ENCODE data around the gene ZNF507. TPM values are rescaled to one million over a fixed set of nuclear protein-coding genes. Genes with fewer than 3 reads are reported as not detected.

The ZNF507 gene
- total and polyA plus RNA-seq, 2 donors, result 8.0 to 8.3 TPM

DNA sequence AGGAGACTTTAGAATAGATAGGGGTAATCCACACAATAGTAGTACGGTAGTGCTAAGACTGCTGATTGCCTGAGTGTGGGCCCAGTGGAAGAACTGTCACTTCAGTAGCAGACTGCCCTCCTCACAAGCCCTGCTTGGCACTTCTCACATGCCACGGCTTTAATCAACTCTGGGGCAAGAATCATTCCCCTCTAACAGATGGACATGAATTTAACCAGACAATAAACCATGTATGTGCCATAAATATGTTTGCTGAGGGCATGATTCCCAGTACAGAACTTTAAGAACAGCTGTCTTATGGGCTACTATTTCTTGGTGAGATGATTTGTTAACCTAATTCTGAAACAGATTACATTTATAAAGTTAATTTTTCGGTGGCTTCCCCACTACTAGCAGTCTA, 82.1 kb downstream of the ZNF507 start:
- 97% methylated on average over 3 of the region's 3 CpGs for WGBS
- H3K9me3 ChIP-seq (ENCODE audit: control insufficient read depth in 2 of 2, insufficient read depth in 1 of 2, low read length in 1 of 2), result no peaks in the 10 kb centered on the region
- no peak for DNase-seq (ENCODE audit: low read depth in 6 of 9, low spot score in 9 of 9)
- H3K4me3 ChIP-seq (ENCODE audit: low read length in 2 of 2), result no peak overlapping the region
- H3K4me1 ChIP-seq (ENCODE audit: control insufficient read depth in 2 of 2, insufficient read depth in 2 of 2, low read length in 2 of 2), result no peaks in the 10 kb centered on the region
- no peaks in the 10 kb centered on the region for H3K27me3 ChIP-seq (ENCODE audit: control insufficient read depth in 2 of 2, insufficient read depth in 1 of 2, low read length in 1 of 2)
- no peaks in the 10 kb centered on the region for H3K36me3 ChIP-seq (ENCODE audit: control insufficient read depth in 2 of 2, insufficient read depth in 2 of 2, low read length in 1 of 2)
- no peak overlapping the region for H3K27ac ChIP-seq (ENCODE audit: low read depth in 1 of 2, low read length in 1 of 2)

GRCh38 chr19:32436692-32437091, 91.3 kb downstream of the ZNF507 start:
- Histone ChIP-seq H3K9me3 (ENCODE audit: control insufficient read depth in 2 of 2, insufficient read depth in 1 of 2, low read length in 1 of 2) (no peaks in the 10 kb centered on the region), H3K27ac (ENCODE audit: low read depth in 1 of 2, low read length in 1 of 2) (no peak overlapping the region), H3K4me1 (ENCODE audit: control insufficient read depth in 2 of 2, insufficient read depth in 2 of 2, low read length in 2 of 2) (no peaks in the 10 kb centered on the region), H3K36me3 (ENCODE audit: control insufficient read depth in 2 of 2, insufficient read depth in 2 of 2, low read length in 1 of 2) (peaks cover 2 to 10% of the 10 kb centered on the region in 2 donors), H3K4me3 (ENCODE audit: low read length in 2 of 2) (no peak overlapping the region), H3K27me3 (ENCODE audit: control insufficient read depth in 2 of 2, insufficient read depth in 1 of 2, low read length in 1 of 2) (no peaks in the 10 kb centered on the region)
- DNase-seq (ENCODE audit: low read depth in 6 of 9, low spot score in 9 of 9), result no peak
- 97% methylated on average over 6 of the region's 6 CpGs for WGBS

GRCh38 chr19:32437096-32437495, 91.7 kb downstream of the ZNF507 start:
- 99% methylated on average over 1 of the region's 1 CpG for WGBS
- peaks cover 2 to 10% of the 10 kb centered on the region in 2 donors for H3K36me3 ChIP-seq (ENCODE audit: control insufficient read depth in 2 of 2, insufficient read depth in 2 of 2, low read length in 1 of 2)

More at GRCh38 chr19:32437096-32437495, 91.7 kb downstream of the ZNF507 start:
- Histone ChIP-seq H3K4me3 (ENCODE audit: low read length in 2 of 2) (no peak overlapping the region), H3K27me3 (ENCODE audit: control insufficient read depth in 2 of 2, insufficient read depth in 1 of 2, low read length in 1 of 2) (no peaks in the 10 kb centered on the region), H3K27ac (ENCODE audit: low read depth in 1 of 2, low read length in 1 of 2) (no peak overlapping the region), H3K9me3 (ENCODE audit: control insufficient read depth in 2 of 2, insufficient read depth in 1 of 2, low read length in 1 of 2) (no peaks in the 10 kb centered on the region), H3K4me1 (ENCODE audit: control insufficient read depth in 2 of 2, insufficient read depth in 2 of 2, low read length in 2 of 2) (no peaks in the 10 kb centered on the region)
- no peak for DNase-seq (ENCODE audit: low read depth in 6 of 9, low spot score in 9 of 9)

Other genes starting within 250 kb of the ZNF507 start
- gene DPY19L3, start 60.2 kb downstream of the ZNF507 start, total RNA-seq, result 7.8 TPM
- gene DPY19L3, start 60.2 kb downstream of the ZNF507 start, polyA plus RNA-seq, result 11.9 TPM
- 92.6 TPM for gene PDCD5, start 235.6 kb downstream of the ZNF507 start, total RNA-seq
- gene PDCD5, start 235.6 kb downstream of the ZNF507 start, polyA plus RNA-seq, result 122 TPM

Measured in thymus (tissue), 11 donors.